Smooth muscle cell (in vitro differentiated cells): Measurements from ENCODE around the gene KIF13A. TPM values are rescaled to one million over a fixed set of nuclear protein-coding genes. Genes with fewer than 3 reads are reported as not detected.

Experiments used
- DNase-seq: peaks from one replicate; lab custom pipeline; 2025; ENCODE audit not compliant: unreplicated experiment; lab: John Stamatoyannopoulos, UW
- H2AFZ ChIP-seq: fragments of 200-600 bp; sonication (generic); 2 replicates; pipeline ENCODE4 v1.6.0; 2016; ENCODE audit warnings: antibody characterized with exemption, low read depth, mild to moderate bottlenecking
- H3F3A ChIP-seq: fragments of 200-600 bp; sonication (generic); 2 replicates; pipeline ENCODE4 v1.6.0; 2017; ENCODE audit warnings: antibody characterized with exemption, low read depth
- H3K27ac ChIP-seq: fragments of 200-600 bp; sonication (generic); 2 replicates; pipeline ENCODE4 v1.5.1; 2016; ENCODE audit warnings: low read depth, mild to moderate bottlenecking
- H3K27me3 ChIP-seq: fragments of 200-600 bp; sonication (generic); 2 replicates; pipeline ENCODE4 v1.6.1; 2016; ENCODE audit warnings: low read depth, mild to moderate bottlenecking
- H3K36me3 ChIP-seq: fragments of 200-600 bp; sonication (generic); 2 replicates; pipeline ENCODE4 v1.5.1; 2016; ENCODE audit warnings: low read depth
- H3K4me1 ChIP-seq: fragments of 200-600 bp; sonication (generic); 2 replicates; pipeline ENCODE4 v1.5.1; 2016; ENCODE audit warnings: low read depth
- H3K4me2 ChIP-seq: fragments of 200-600 bp; sonication (generic); 2 replicates; pipeline ENCODE4 v1.6.0; 2016; ENCODE audit warnings: mild to moderate bottlenecking
- H3K4me3 ChIP-seq: fragments of 200-600 bp; sonication (generic); 2 replicates; pipeline ENCODE4 v1.5.1; 2016; ENCODE audit warnings: mild to moderate bottlenecking
- H3K79me2 ChIP-seq: fragments of 200-600 bp; sonication (generic); 2 replicates; pipeline ENCODE4 v1.6.0; 2016; ENCODE audit warnings: low read depth, mild to moderate bottlenecking
- H3K9ac ChIP-seq: fragments of 200-600 bp; sonication (generic); 2 replicates; pipeline ENCODE4 v1.6.0; 2016; ENCODE audit warnings: low read depth
- H3K9me3 ChIP-seq: fragments of 200-600 bp; sonication (generic); replicated peaks from 2 replicates; pipeline ENCODE4 v1.5.1; 2016; ENCODE audit warnings: low read depth
- H4K20me1 ChIP-seq: fragments of 200-600 bp; sonication (generic); 2 replicates; pipeline ENCODE4 v1.6.0; 2016; ENCODE audit warnings: low read depth
- CTCF ChIP-seq: fragments of 200-600 bp; sonication (generic); IDR thresholded peaks from 2 replicates; pipeline ENCODE4 v1.5.1; 2017; ENCODE audit warnings: borderline replicate concordance, mild to moderate bottlenecking, antibody characterized with exemption; ENCODE audit not compliant: insufficient read depth, poor library complexity, severe bottlenecking
- WGBS: methylation state at CpG from one replicate; pipeline ENCODE4 v1.1.7; 2016; ENCODE audit warnings: low lambda C conversion rate; 5-methylcytosine and 5-hydroxymethylcytosine counted together
- polyA plus RNA-seq: library from polyadenylated mRNA; unstranded; fragments of >200 nt; fragmentation: Nextera tagmentation; extraction: Ambion mirVana; gene quantifications from 2 replicates; pipeline ENCODE4 v1.2.1, GENCODE V29; 2016
- total RNA-seq: library from RNA; depleted of rRNA; stranded (reverse); fragments of >200 nt; gene quantifications from 2 replicates; pipeline ENCODE4 v1.2.3, GENCODE V29; 2014

KIF13A gene
- total and polyA plus RNA-seq, 2 experiments from 2014 or later, result 10.4 to 28.4 TPM

GRCh38 chr6:18031680-18032256, 44.3 kb upstream of the KIF13A start:
- Histone ChIP-seq H3F3A (no peaks in the 10 kb centered on the region), H3K4me2 (no peak overlapping the region), H2AFZ (no peak overlapping the region), H3K9me3 (no peaks in the 10 kb centered on the region), H4K20me1 (no peaks in the 10 kb centered on the region), H3K4me1 (no peaks in the 10 kb centered on the region), H3K27me3 (no peaks in the 10 kb centered on the region), H3K27ac (no peak overlapping the region), H3K4me3 (no peak overlapping the region), H3K79me2 (no peaks in the 10 kb centered on the region), H3K9ac (no peak overlapping the region), H3K36me3 (no peaks in the 10 kb centered on the region)
- 100% methylated on average over 2 of the region's 2 CpGs for WGBS
- DNase-seq, result no peak
- no peak for TF ChIP-seq CTCF

GRCh38 chr6:18031189-18031588, 43.8 kb upstream of the KIF13A start:
- Histone ChIP-seq H4K20me1 (no peaks in the 10 kb centered on the region), H2AFZ (no peak overlapping the region), H3F3A (no peaks in the 10 kb centered on the region), H3K9ac (no peak overlapping the region), H3K36me3 (no peaks in the 10 kb centered on the region), H3K4me2 (no peak overlapping the region), H3K27me3 (no peaks in the 10 kb centered on the region), H3K4me3 (no peak overlapping the region), H3K9me3 (no peaks in the 10 kb centered on the region), H3K79me2 (no peaks in the 10 kb centered on the region), H3K4me1 (no peaks in the 10 kb centered on the region), H3K27ac (no peak overlapping the region)
- 97% methylated on average over 2 of the region's 2 CpGs for WGBS
- no peak for TF ChIP-seq CTCF
- DNase-seq, result no peak

- Histone ChIP-seq H3K4me2 (no peak overlapping the region), H3K9me3 (no peaks in the 10 kb centered on the region), H3K27me3 (no peaks in the 10 kb centered on the region), H3K9ac (no peak overlapping the region), H3K4me1 (peaks cover 6% of the 10 kb centered on the region), H3K4me3 (no peak overlapping the region), H3K27ac (no peak overlapping the region), H3K36me3 (no peaks in the 10 kb centered on the region), H3K79me2 (no peaks in the 10 kb centered on the region), H4K20me1 (no peaks in the 10 kb centered on the region), H3F3A (no peaks in the 10 kb centered on the region), H2AFZ (no peak overlapping the region)
- no peak for DNase-seq
- TF ChIP-seq CTCF, result no peak
- WGBS, result 56% methylated on average over 2 of the region's 2 CpGs
These were observed 40.9 kb upstream of the KIF13A start for GRCh38 chr6:18028332-18028731.

GRCh38 chr6:18025596-18025995, 38.2 kb upstream of the KIF13A start:
- no peak for DNase-seq
- no peaks in the 10 kb centered on the region for H4K20me1 ChIP-seq
- H3K79me2 ChIP-seq, result no peaks in the 10 kb centered on the region
- no peaks in the 10 kb centered on the region for H3K27me3 ChIP-seq
- no peak for TF ChIP-seq CTCF
- H3K4me3 ChIP-seq, result no peak overlapping the region
- H3K4me2 ChIP-seq, result no peak overlapping the region
- peaks cover 8% of the 10 kb centered on the region for H3F3A ChIP-seq
- H3K4me1 ChIP-seq, result peaks cover 15% of the 10 kb centered on the region
- no peak overlapping the region for H3K27ac ChIP-seq
- 94% methylated on average over 6 of the region's 6 CpGs for WGBS
- no peaks in the 10 kb centered on the region for H3K9me3 ChIP-seq
- no peak overlapping the region for H3K9ac ChIP-seq
- no peak overlapping the region for H2AFZ ChIP-seq
- H3K36me3 ChIP-seq, result no peaks in the 10 kb centered on the region
